Left renal cortex interstitium (tissue), 4 donors: ENCODE results near the gene XRN2. TPM values are rescaled to one million over a fixed set of nuclear protein-coding genes. Genes with fewer than 3 reads are reported as not detected.
"Not testable (repeated sequence)": the region's sequence is repeated elsewhere in the genome, so short reads cannot be mapped to it uniquely, and the experiment has no call there.

ENCODE experiments used
- DNase-seq, 4 donors: peaks; one replicate each; pipeline ENCODE4 v3.0.0-alpha.2; 2013; ENCODE audit warnings: low read depth in 4 of 4, low spot score in 2 of 4, missing footprints in 1 of 4
- polyA plus RNA-seq, 4 donors: library from polyadenylated mRNA; unstranded; fragments of 120-200 nt; gene quantifications; one replicate each; pipeline ENCODE4 v1.2.1, GENCODE V29; 2013; ENCODE audit not compliant: insufficient read length in 4 of 4

Gene XRN2
- polyA plus RNA-seq, 4 donors: 91.0 to 105 (median 95.3) TPM

DNA sequence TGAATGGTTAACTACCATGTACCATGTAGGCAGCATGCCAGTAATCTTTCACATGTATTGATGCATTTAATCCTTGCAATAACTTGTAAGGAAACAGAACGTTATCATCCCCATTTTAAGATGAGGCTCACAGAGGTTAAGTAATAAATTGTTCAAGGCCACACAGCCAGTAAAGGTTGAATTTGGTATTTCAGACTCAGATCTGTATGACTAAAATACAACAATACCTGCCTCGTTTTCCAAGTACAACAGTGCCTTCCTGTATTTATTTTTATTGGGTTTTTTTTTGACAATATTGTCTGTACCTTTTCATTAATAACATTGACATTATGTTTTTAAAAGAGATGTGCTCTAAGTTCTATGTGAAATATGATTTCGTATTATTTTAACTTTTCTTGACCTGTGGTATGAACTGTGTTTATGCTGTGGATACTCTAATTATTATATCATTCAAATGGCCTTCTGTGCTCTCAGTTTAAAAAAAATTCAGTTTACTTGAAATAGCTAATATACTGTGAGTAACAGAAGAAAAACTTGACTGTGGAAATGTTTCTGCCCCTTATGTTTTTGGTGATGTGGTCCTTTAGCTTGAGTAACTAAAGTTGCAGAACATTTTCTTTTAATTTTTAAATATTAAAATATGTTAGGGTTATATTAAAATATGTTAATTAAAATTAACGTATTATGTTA, 39.7 kb downstream of the XRN2 start:
- no peak for DNase-seq

- no peak for DNase-seq
These were observed 41.2 kb downstream of the XRN2 start for GRCh38 chr20:21344206-21344900.

- DNase-seq: no peak
These were observed 41.8 kb downstream of the XRN2 start for GRCh38 chr20:21344961-21345360.

DNA sequence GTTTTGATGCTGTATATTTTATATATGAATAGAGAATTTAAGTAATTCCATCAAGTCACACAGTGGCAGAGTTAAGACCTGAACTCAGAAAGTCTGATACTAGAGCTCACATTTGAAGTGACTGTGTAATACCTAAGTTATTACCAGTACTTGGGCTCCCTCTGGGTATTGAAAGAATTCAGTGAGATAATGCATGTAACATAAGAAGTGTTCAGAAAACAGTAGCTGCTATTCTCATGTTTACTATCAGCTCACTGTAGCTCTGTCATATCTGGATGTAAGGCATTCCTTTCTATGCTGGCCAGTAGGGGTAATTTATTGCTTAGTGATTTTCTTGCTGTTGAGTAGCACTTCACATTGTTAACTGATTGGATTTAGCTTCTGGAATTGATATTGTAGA, 49.6 kb downstream of the XRN2 start:
- DNase-seq: no peak

GRCh38 chr20:21353236-21353635, 50.1 kb downstream of the XRN2 start:
- DNase-seq: no peak

- no peak for DNase-seq
These were observed 52.9 kb downstream of the XRN2 start for GRCh38 chr20:21355981-21356380.

DNA sequence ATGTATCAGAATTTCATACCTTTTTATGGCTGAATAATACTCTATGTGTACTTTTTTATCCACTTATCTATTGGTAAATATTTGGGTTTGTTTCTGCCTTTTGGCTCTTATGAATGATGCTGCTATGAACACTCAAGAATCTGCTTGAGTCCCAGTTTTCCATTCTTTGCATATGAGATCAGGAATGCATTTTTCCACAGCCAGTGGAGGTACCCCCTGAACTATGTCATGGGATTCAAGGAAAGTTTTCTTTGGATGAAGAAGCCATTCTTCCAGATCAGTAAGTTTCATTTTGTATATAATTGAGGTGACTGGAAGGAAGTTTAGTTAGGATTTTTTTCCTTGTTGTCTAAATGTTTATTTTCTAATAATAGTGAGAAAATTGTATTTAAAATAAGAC, 53.3 kb downstream of the XRN2 start:
- DNase-seq: no peak

- no peak for DNase-seq
These were observed 54.7 kb downstream of the XRN2 start for GRCh38 chr20:21357844-21358243.

- no peak for DNase-seq
These were observed 55.6 kb downstream of the XRN2 start for GRCh38 chr20:21358737-21359136.

GRCh38 chr20:21360705-21361104, 57.6 kb downstream of the XRN2 start:
- no peak for DNase-seq

GRCh38 chr20:21361266-21361665, 58.1 kb downstream of the XRN2 start:
- no peak for DNase-seq

GRCh38 chr20:21364413-21364812, 61.3 kb downstream of the XRN2 start:
- DNase-seq: no peak

GRCh38 chr20:21365771-21366170, 62.6 kb downstream of the XRN2 start:
- no peak for DNase-seq

DNA sequence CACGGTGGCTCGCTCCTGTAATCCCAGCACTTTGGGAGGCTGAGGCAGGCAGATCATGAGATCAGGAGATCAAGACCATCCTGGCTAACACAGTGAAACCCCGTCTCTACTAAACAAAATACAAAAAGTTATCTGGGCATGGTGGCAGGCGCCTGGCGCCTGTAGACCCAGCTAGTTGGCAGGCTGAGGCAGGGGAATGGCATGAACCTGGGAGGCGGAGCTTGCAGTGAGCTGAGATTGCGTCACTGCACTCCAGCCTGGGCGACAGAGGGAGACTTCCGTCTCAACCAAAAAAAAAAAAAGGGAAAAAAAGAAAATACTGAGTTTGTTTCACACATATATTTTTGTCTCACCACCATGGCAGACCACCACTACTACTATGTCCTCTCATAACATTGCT, 63.1 kb downstream of the XRN2 start:
- not testable (repeated sequence) for DNase-seq

DNA sequence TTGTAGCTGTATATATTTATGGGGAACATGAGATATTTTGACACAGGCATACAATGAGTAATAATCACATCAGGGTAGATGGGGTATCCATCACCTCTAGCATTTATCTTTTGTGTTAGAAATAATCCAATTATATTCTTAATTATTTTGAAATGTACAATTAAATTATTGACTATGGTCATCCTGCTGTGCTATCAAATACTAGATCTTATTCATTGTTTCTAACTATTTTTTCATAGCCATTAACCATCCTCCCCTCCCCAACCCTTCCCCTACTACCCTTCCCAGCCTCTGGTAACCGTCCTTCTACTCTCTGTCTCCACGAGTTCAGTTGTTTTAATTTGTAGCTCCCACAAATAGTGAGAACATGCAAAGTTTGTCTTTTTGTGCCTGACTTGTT, 65.7 kb downstream of the XRN2 start:
- DNase-seq: no peak

- no peak for DNase-seq
These were observed 68.1 kb downstream of the XRN2 start for GRCh38 chr20:21371193-21371592.

DNA sequence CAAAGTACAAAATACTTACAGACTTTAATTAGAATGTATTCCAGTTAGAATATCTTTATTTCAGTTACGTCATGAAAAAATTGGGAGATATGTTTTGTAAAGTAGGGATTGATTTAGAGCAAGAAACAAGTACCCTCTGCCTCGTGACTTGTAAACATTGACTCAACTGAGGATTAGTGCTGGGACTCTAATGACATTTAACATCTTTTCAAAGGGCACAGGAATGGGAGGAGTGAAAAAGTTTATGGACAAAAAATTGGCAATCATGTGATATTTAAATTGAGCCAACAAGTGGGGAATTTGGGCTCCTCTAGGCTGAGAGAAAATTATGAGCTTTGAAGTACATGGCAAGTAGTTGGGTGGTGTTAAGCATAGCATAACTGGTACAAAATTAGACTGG, 68.9 kb downstream of the XRN2 start:
- DNase-seq: no peak

DNA sequence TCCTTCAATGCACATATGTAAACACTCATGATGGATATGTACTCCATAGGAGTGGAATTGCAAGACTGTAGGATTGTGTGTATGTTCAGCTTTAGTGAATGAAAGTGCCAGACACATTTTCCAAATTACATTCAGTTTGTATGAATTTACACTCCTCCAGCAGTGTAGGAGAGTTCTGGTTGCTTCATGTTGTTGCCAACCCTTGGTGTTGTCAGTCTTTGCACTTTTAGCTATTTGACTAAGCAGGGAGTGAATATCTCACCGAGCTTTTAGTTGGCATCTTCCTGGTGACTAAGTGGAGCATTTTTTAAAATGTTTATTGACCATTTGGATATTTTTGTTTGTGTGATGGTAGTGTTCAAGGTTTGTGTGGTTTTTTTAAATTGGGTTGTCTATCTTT, 70.3 kb downstream of the XRN2 start:
- DNase-seq: no peak

DNA sequence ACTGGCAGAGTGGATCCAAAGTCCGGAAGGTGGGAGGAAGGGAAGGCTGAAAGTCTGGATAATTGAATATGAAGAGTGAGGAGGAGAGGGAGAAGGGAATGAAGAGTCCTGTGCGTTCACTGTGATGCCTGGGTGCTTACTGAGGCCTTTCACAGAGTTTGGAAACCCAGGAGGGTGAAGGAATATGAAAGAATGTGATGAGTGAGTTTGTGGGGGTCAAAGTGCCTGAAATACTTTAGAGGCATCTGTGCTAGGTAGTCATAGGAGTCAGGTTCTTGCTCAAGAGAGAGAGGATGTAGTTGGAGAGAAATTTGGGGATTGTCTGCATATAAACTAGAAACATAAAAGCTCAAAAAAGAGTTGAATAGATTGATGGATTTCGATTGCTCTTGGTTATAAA, 73.5 kb downstream of the XRN2 start:
- no peak for DNase-seq

- DNase-seq: no peak
These were observed 74.6 kb downstream of the XRN2 start for GRCh38 chr20:21377701-21378100.

GRCh38 chr20:21378259-21378658, 75.1 kb downstream of the XRN2 start:
- DNase-seq: no peak

DNA sequence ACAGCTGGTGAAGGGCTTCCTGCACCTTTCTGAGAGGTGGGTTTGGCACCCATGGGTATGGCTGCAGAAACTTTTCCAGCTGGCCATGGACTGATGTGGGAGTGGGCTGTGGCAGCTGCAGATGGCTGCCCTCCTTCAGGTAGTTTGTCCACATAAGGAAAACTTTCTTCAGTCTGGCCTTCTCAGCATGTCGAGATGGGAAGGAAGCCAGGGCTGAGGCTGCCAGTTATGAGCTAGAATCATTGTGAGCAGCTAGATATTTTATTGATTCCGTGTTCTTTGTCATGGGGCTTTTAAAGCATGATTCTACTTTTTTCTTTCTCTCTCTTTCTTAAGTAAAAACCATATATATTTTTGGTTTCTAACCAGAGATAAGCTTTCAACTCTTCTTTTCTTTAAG, 77.6 kb downstream of the XRN2 start:
- DNase-seq: no peak

DNA sequence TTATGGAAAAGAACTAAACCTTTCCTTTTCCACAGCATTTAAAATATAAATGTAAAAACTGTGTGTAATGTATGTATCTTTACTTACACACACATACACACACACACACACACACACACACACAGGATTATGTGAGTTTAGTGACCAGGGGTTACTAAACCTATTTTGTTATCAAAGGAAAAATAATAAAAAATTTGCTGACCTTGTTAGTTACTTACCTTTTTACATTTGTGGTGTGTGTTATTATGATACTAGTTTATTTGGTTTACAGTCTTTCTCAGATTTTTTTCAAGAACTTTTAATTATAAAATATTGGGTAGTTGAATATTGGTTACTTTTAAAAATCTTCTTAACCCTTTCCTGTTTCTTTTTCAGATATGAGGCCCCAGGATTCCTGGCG, 78.5 kb downstream of the XRN2 start:
- DNase-seq: no peak
